Activated CD4-positive, alpha-beta T cell treated with anti-CD3 and anti-CD28 coated beads for 4 hours (primary cell): ENCODE results near the gene TIPARP.
"Not testable (repeated sequence)": the region's sequence is repeated elsewhere in the genome, so short reads cannot be mapped to it uniquely, and the experiment has no call there.

Experiments used
- DNase-seq, 2 donors: peaks; one replicate each; pipeline ENCODE4 v3.0.0-alpha.2; 2020

The TIPARP gene

GRCh38 chr3:156676768-156677479 is 2.5 kb downstream of the TIPARP start:
- peak; percentile 25 to 39 for DNase-seq

- DNase-seq: no peak
These were observed 3.1 kb downstream of the TIPARP start for GRCh38 chr3:156677536-156677935.

- DNase-seq: no peak
These were observed 3.8 kb downstream of the TIPARP start for GRCh38 chr3:156678197-156678596.

GRCh38 chr3:156680243-156680914 is 6.0 kb downstream of the TIPARP start:
- DNase-seq: no peak

- no peak for DNase-seq
These were observed 6.6 kb downstream of the TIPARP start for GRCh38 chr3:156681002-156681401.

GRCh38 chr3:156682501-156682900 is 8.1 kb downstream of the TIPARP start:
- no peak for DNase-seq

- no peak for DNase-seq
These were observed 8.6 kb downstream of the TIPARP start for GRCh38 chr3:156682963-156683362.

- no peak for DNase-seq
These were observed 10.8 kb downstream of the TIPARP start for GRCh38 chr3:156685198-156685597.

- no peak for DNase-seq
These were observed 11.4 kb downstream of the TIPARP start for GRCh38 chr3:156685752-156686151.

GRCh38 chr3:156687023-156687422 is 12.6 kb downstream of the TIPARP start:
- DNase-seq: no peak

- no peak for DNase-seq
These were observed 14.5 kb downstream of the TIPARP start for GRCh38 chr3:156688632-156689452.

- DNase-seq: no peak
These were observed 15.2 kb downstream of the TIPARP start for GRCh38 chr3:156689608-156690007.

GRCh38 chr3:156691920-156692319 is 17.5 kb downstream of the TIPARP start:
- DNase-seq: no peak

- DNase-seq: no peak
These were observed 18.8 kb downstream of the TIPARP start for GRCh38 chr3:156693166-156693565.

GRCh38 chr3:156694536-156694935 is 20.1 kb downstream of the TIPARP start:
- DNase-seq: no peak

- DNase-seq: no peak
These were observed 28.0 kb downstream of the TIPARP start for GRCh38 chr3:156702367-156702766.

- no peak for DNase-seq
These were observed 30.1 kb downstream of the TIPARP start for GRCh38 chr3:156704370-156705036.

- no peak for DNase-seq
These were observed 31.6 kb downstream of the TIPARP start for GRCh38 chr3:156705761-156706616.

- no peak for DNase-seq
These were observed 33.2 kb downstream of the TIPARP start for GRCh38 chr3:156707588-156707987.

- DNase-seq: no peak
These were observed 36.0 kb downstream of the TIPARP start for GRCh38 chr3:156710429-156710828.

- DNase-seq: no peak
These were observed 36.7 kb downstream of the TIPARP start for GRCh38 chr3:156711113-156711512.

- not testable (repeated sequence) for DNase-seq
These were observed 37.6 kb downstream of the TIPARP start for GRCh38 chr3:156711944-156712343.
